H9 (cell line): ENCODE results near the gene DNAH8. TPM values are rescaled to one million over a fixed set of nuclear protein-coding genes. Genes with fewer than 3 reads are reported as not detected.

ENCODE experiments used
- DNase-seq: peaks from one replicate; pipeline ENCODE4 v3.0.0-alpha.2; 2017
- H2AFZ ChIP-seq: one replicate; pipeline ENCODE4 v1.6.1; 2013; ENCODE audit warnings: mild to moderate bottlenecking, low read length, control low read depth, moderate library complexity
- H2AK5ac ChIP-seq: 2 replicates; pipeline ENCODE4 v1.6.1; 2013; ENCODE audit warnings: low read length, control low read depth, mixed read lengths; ENCODE audit not compliant: insufficient read length
- H2BK120ac ChIP-seq: one replicate; pipeline ENCODE4 v1.6.1; 2013; ENCODE audit warnings: low read depth, mild to moderate bottlenecking, low read length, control low read depth, inconsistent platforms; ENCODE audit not compliant: poor library complexity, severe bottlenecking
- H2BK12ac ChIP-seq: 2 replicates; pipeline ENCODE4 v1.6.1; 2013; ENCODE audit warnings: low read length, control low read depth, mixed read lengths, low read depth; ENCODE audit not compliant: insufficient read length
- H2BK15ac ChIP-seq: 2 replicates; pipeline ENCODE4 v1.6.1; 2013; ENCODE audit warnings: low read depth, low read length, control low read depth
- H2BK20ac ChIP-seq: one replicate; pipeline ENCODE4 v1.6.1; 2013; ENCODE audit warnings: low read depth, mild to moderate bottlenecking, low read length, control low read depth, inconsistent platforms; ENCODE audit not compliant: poor library complexity, severe bottlenecking
- H2BK5ac ChIP-seq: 2 replicates; pipeline ENCODE4 v1.6.1; 2013; ENCODE audit warnings: low read length, control low read depth, mixed read lengths; ENCODE audit not compliant: insufficient read length
- H3K14ac ChIP-seq: 2 replicates; pipeline ENCODE4 v1.6.1; 2013; ENCODE audit warnings: low read length, control low read depth; ENCODE audit not compliant: insufficient read depth
- H3K18ac ChIP-seq: 2 replicates; pipeline ENCODE4 v1.6.1; 2013; ENCODE audit warnings: low read depth, mild to moderate bottlenecking, mixed read lengths, low read length, control low read depth; ENCODE audit not compliant: insufficient read length
- H3K23ac ChIP-seq: 2 replicates; pipeline ENCODE4 v1.6.1; 2013; ENCODE audit warnings: low read length, control low read depth, mixed read lengths, low read depth; ENCODE audit not compliant: insufficient read length
- H3K23me2 ChIP-seq: 2 replicates; pipeline ENCODE4 v1.6.1; 2013; ENCODE audit warnings: low read depth, mild to moderate bottlenecking, mixed read lengths, low read length, control low read depth; ENCODE audit not compliant: insufficient read length, poor library complexity, severe bottlenecking
- H3K27ac ChIP-seq: 2 replicates; pipeline ENCODE4 v1.5.1; 2013; ENCODE audit warnings: low read length, control low read depth, mixed read lengths, low read depth; ENCODE audit not compliant: insufficient read length
- H3K27me3 ChIP-seq: 2 replicates; pipeline ENCODE4 v1.6.1; 2013; ENCODE audit warnings: low read length, control low read depth, inconsistent platforms; ENCODE audit not compliant: insufficient read depth
- H3K4ac ChIP-seq: 2 replicates; pipeline ENCODE4 v1.6.1; 2013; ENCODE audit warnings: low read depth, mild to moderate bottlenecking, control low read depth, inconsistent platforms, low read length, moderate library complexity
- H3K4me1 ChIP-seq: 2 replicates; pipeline ENCODE4 v1.6.1; 2013; ENCODE audit warnings: low read length, control low read depth, inconsistent platforms; ENCODE audit not compliant: insufficient read depth
- H3K4me2 ChIP-seq: 2 replicates; pipeline ENCODE4 v1.6.1; 2013; ENCODE audit warnings: low read length, control low read depth, mixed read lengths; ENCODE audit not compliant: insufficient read length, insufficient read depth
- H3K56ac ChIP-seq: 2 replicates; pipeline ENCODE4 v1.6.1; 2013; ENCODE audit warnings: low read depth, mild to moderate bottlenecking, mixed read lengths, low read length, control low read depth; ENCODE audit not compliant: insufficient read length
- H3K79me1 ChIP-seq: 2 replicates; pipeline ENCODE4 v1.6.1; 2013; ENCODE audit warnings: low read depth, mild to moderate bottlenecking, moderate library complexity, low read length, control low read depth, inconsistent platforms; ENCODE audit not compliant: insufficient read depth, poor library complexity, severe bottlenecking
- H3K79me2 ChIP-seq: 2 replicates; pipeline ENCODE4 v1.6.1; 2013; ENCODE audit warnings: low read length, control low read depth, inconsistent platforms; ENCODE audit not compliant: insufficient read depth
- H3K9ac ChIP-seq: 2 replicates; pipeline ENCODE4 v1.6.1; 2013; ENCODE audit warnings: low read length, control low read depth, mixed read lengths; ENCODE audit not compliant: insufficient read length; ENCODE audit errors: extremely low read depth
- H3K9me3 ChIP-seq: one replicate; pipeline ENCODE4 v1.6.1; 2013; ENCODE audit warnings: low read depth, low read length, inconsistent platforms; ENCODE audit not compliant: control insufficient read depth
- H3T11ph ChIP-seq: one replicate; pipeline ENCODE4 v1.6.1; 2013; ENCODE audit warnings: mild to moderate bottlenecking, low read length, control low read depth, inconsistent platforms
- H4K20me1 ChIP-seq: one replicate; pipeline ENCODE4 v1.6.1; 2013; ENCODE audit not compliant: control insufficient read depth, insufficient read length, insufficient read depth
- H4K5ac ChIP-seq: 2 replicates; pipeline ENCODE4 v1.6.1; 2013; ENCODE audit warnings: low read depth, mild to moderate bottlenecking, mixed read lengths, low read length, control low read depth; ENCODE audit not compliant: insufficient read length
- H4K8ac ChIP-seq: replicated peaks from 2 replicates; pipeline ENCODE4 v1.6.1; 2013; ENCODE audit warnings: low read length, control low read depth, mixed read lengths, low read depth; ENCODE audit not compliant: insufficient read length
- H4K91ac ChIP-seq: 2 replicates; pipeline ENCODE4 v1.6.1; 2013; ENCODE audit warnings: low read depth, mild to moderate bottlenecking, moderate library complexity, mixed read lengths, low read length, control low read depth; ENCODE audit not compliant: insufficient read length
- H3K27ac Mint-ChIP-seq, 3 experiments: 2 replicates in 2 of 3; 3 replicates in 1 of 3; pipeline ENCODE4 v1.8.0; 2020 to 2021; ENCODE audit warnings: mixed read lengths in 3 of 3, mild to moderate bottlenecking in 1 of 3, moderate library complexity in 1 of 3
- H3K27me3 Mint-ChIP-seq: 2 replicates; pipeline ENCODE4 v1.8.0; 2021; ENCODE audit warnings: low read depth, mild to moderate bottlenecking, moderate library complexity, mixed read lengths
- H3K36me3 Mint-ChIP-seq, 3 experiments: 2 replicates in 2 of 3; 3 replicates in 1 of 3; pipeline ENCODE4 v1.8.0; 2020 to 2021; ENCODE audit warnings: low read depth in 3 of 3, mixed read lengths in 3 of 3; ENCODE audit not compliant: insufficient read depth in 1 of 3
- H3K4me1 Mint-ChIP-seq, 2 experiments: 2 replicates each; pipeline ENCODE4 v1.8.0; 2020; ENCODE audit warnings: mixed read lengths in 2 of 2
- H3K4me3 Mint-ChIP-seq, 2 experiments: 2 replicates in 1 of 2; 3 replicates in 1 of 2; pipeline ENCODE4 v1.8.0; 2020 to 2021; ENCODE audit warnings: mild to moderate bottlenecking in 2 of 2, mixed read lengths in 2 of 2, moderate library complexity in 1 of 2
- H3K9me3 Mint-ChIP-seq, 2 experiments: 2 replicates in 1 of 2; 3 replicates in 1 of 2; pipeline ENCODE4 v1.8.0; 2020; ENCODE audit warnings: mild to moderate bottlenecking in 2 of 2, mixed read lengths in 2 of 2, moderate library complexity in 1 of 2
- WGBS: extraction: QIAGEN DNeasy Blood & Tissue Kit; methylation state at CpG from one replicate; pipeline ENCODE4 v1.1.7; 2013; ENCODE audit warnings: missing lambda C conversion rate, low lambda C conversion rate, mixed read lengths; ENCODE audit not compliant: insufficient read length; ENCODE audit errors: extremely low coverage; 5-methylcytosine and 5-hydroxymethylcytosine counted together
- total RNA-seq: library from RNA; stranded (reverse); gene quantifications from 2 replicates; pipeline ENCODE4 v1.2.1, GENCODE V29; 2021
- TF ChIP-seq, protein P1 (sequence below): fragments of 200-600 bp; sonication (generic); conservative IDR thresholded peaks from 3 replicates; pipeline ENCODE4 v1.8.0; 2021; ENCODE audit warnings: antibody characterized with exemption, mild to moderate bottlenecking

Gene DNAH8
- total RNA-seq, 1 experiment from 2014 or later: not detected

DNA sequence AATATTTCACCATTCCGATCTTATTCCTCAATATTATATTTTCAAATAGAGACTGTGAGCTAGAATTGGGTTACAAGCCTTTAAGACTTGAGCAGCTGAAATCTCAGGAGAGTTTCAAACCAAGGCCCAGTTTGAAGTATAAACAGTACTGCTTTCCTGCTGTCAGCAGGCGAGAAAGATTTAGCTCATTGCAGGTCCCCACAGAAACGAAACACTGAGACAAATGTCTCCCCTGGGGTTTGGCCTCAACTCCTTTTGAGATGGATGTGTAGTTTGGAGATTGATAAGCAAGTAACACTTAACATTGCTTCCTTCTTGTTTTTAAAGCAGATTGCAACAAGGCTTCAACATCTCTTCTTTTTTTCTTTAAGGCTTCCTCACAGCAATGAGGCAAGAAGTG is 311.1 kb downstream of the DNAH8 start:
- Histone ChIP-seq H3K23ac (no peak overlapping the region), H4K91ac (no peak overlapping the region), H3K56ac (no peak overlapping the region), H3K79me2 (no peaks in the 10 kb centered on the region), H2BK12ac (no peak overlapping the region), H3K27ac (no peak overlapping the region), H2BK20ac (no peak overlapping the region), H4K20me1 (no peaks in the 10 kb centered on the region), H3K4me1 (no peaks in the 10 kb centered on the region), H3K9ac (no peak overlapping the region), H3K14ac (no peak overlapping the region), H3K4ac (no peak overlapping the region), H2BK120ac (no peak overlapping the region), H4K5ac (no peak overlapping the region), H3K4me2 (no peak overlapping the region), H2AFZ (no peak overlapping the region), H3K23me2 (no peaks in the 10 kb centered on the region), H3K18ac (no peak overlapping the region), H3K79me1 (no peaks in the 10 kb centered on the region), H2AK5ac (no peak overlapping the region), H3K27me3 (no peaks in the 10 kb centered on the region), H4K8ac (no peak overlapping the region), H3T11ph (no peak overlapping the region), H2BK5ac (no peak overlapping the region), H3K9me3 (no peaks in the 10 kb centered on the region), H2BK15ac (no peak overlapping the region)
- TF ChIP-seq, protein P1, sequence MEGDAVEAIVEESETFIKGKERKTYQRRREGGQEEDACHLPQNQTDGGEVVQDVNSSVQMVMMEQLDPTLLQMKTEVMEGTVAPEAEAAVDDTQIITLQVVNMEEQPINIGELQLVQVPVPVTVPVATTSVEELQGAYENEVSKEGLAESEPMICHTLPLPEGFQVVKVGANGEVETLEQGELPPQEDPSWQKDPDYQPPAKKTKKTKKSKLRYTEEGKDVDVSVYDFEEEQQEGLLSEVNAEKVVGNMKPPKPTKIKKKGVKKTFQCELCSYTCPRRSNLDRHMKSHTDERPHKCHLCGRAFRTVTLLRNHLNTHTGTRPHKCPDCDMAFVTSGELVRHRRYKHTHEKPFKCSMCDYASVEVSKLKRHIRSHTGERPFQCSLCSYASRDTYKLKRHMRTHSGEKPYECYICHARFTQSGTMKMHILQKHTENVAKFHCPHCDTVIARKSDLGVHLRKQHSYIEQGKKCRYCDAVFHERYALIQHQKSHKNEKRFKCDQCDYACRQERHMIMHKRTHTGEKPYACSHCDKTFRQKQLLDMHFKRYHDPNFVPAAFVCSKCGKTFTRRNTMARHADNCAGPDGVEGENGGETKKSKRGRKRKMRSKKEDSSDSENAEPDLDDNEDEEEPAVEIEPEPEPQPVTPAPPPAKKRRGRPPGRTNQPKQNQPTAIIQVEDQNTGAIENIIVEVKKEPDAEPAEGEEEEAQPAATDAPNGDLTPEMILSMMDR: no peak
- peaks cover 14% of the 10 kb centered on the region for H3K27me3 Mint-ChIP-seq
- no peak overlapping the region for H3K4me3 Mint-ChIP-seq
- no peak overlapping the region for H3K27ac Mint-ChIP-seq
- no peaks in the 10 kb centered on the region for H3K36me3 Mint-ChIP-seq
- H3K4me1 Mint-ChIP-seq: peaks cover 6 to 13% of the 10 kb centered on the region in 2 experiments
- H3K9me3 Mint-ChIP-seq: no peaks in the 10 kb centered on the region
- no CpG with 5 or more reads among the region's 3 CpGs for WGBS
- DNase-seq: no peak
